HepG2 (cell line): ENCODE measurements around the gene PTPRC. TPM values are rescaled to one million over a fixed set of nuclear protein-coding genes. Genes with fewer than 3 reads are reported as not detected.

Experiments used
- ATAC-seq: fragments of 200-7000 bp; cut with Tn5 transposase; 3 replicates; pipeline ENCODE4 v1.9.1; 2020; ENCODE audit warnings: mild to moderate bottlenecking, moderate library complexity
- BruUV-seq: library from RNA; stranded (reverse); fragments of 400-500 nt; replicated peaks from 2 replicates; lab custom pipeline; 2021; lab: Mats Ljungman, UMichigan
- CTCF ChIA-PET: fragments of 300-600 bp; formaldehyde crosslinking; extraction: SDS; loops from one replicate; lab custom pipeline; 2021; ENCODE audit warnings: low total read pairs, inconsistent platforms, low intra/inter-chr PET ratio; lab: Yijun Ruan, JAX
- POLR2A ChIA-PET: fragments of 350-600 bp; sonication (Branson Sonifier 250); formaldehyde crosslinking; loops from one replicate; lab custom pipeline; 2020; ENCODE audit warnings: antibody characterized with exemption, inconsistent platforms; lab: Yijun Ruan, JAX
- DNase-seq: peaks from one replicate; pipeline ENCODE4 v3.0.0-alpha.2; 2015; ENCODE audit warnings: low spot score
- FAIRE-seq: peaks from 3 replicates; lab custom pipeline; 2011; peaks lifted over from hg19 to GRCh38; lab: Jason Lieb, UNC
- H2AFZ ChIP-seq: one replicate; pipeline ENCODE4 v1.6.1; 2011; ENCODE audit warnings: low read length, inconsistent platforms
- H3K27ac ChIP-seq: fragments of 300-600 bp; 3 replicates; pipeline ENCODE4 v1.8.0; 2011; ENCODE audit warnings: mixed run types, mild to moderate bottlenecking, mixed read lengths, low read length, inconsistent platforms; ENCODE audit not compliant: insufficient read depth; ENCODE audit errors: extremely low read length
- H3K27me3 ChIP-seq, 2 experiments: fragments of 200-600 bp in 1 of 2; 2 replicates in 1 of 2; 3 replicates in 1 of 2; pipeline versions ENCODE4 v1.6.0 to v1.8.0; 2011; ENCODE audit warnings: low read length in 2 of 2, mild to moderate bottlenecking in 2 of 2, moderate library complexity in 2 of 2, inconsistent platforms in 1 of 2; ENCODE audit not compliant: insufficient read depth in 2 of 2, control insufficient read depth in 1 of 2
- H3K36me3 ChIP-seq, 2 experiments: fragments of 200-600 bp in 1 of 2; replicated peaks in 1 of 2; 2 replicates in 1 of 2; 3 replicates in 1 of 2; pipeline versions ENCODE4 v1.5.1 to v1.8.0; 2011; ENCODE audit warnings: low read length in 2 of 2, inconsistent platforms in 1 of 2; ENCODE audit not compliant: insufficient read depth in 2 of 2, control insufficient read depth in 1 of 2
- H3K4me1 ChIP-seq: 2 replicates; pipeline ENCODE4 v1.5.1; 2012; ENCODE audit warnings: low read length, inconsistent platforms; ENCODE audit not compliant: insufficient read depth
- H3K4me2 ChIP-seq: 2 replicates; pipeline ENCODE4 v1.6.0; 2011; ENCODE audit warnings: low read depth, low read length, inconsistent platforms
- H3K4me3 ChIP-seq, 3 experiments: fragments of 200-600 bp in 1 of 3; sonication (generic), shearing (Covaris generic) in 1 of 3; replicated peaks in 1 of 3; 2 replicates each; pipeline ENCODE4 v1.5.1; 2011 to 2016; ENCODE audit warnings: low read length in 3 of 3, inconsistent platforms in 2 of 3, low read depth in 2 of 3, mild to moderate bottlenecking in 2 of 3, control low read depth in 1 of 3, mixed read lengths in 1 of 3; ENCODE audit not compliant: insufficient read depth in 1 of 3
- H3K79me2 ChIP-seq: one replicate; pipeline ENCODE4 v1.6.1; 2011; ENCODE audit warnings: low read length, inconsistent platforms; ENCODE audit not compliant: insufficient read depth
- H3K9ac ChIP-seq: 2 replicates; pipeline ENCODE4 v1.6.0; 2011; ENCODE audit warnings: mild to moderate bottlenecking, low read depth, low read length, inconsistent platforms; ENCODE audit not compliant: insufficient read depth
- H3K9me3 ChIP-seq: 2 replicates; pipeline ENCODE4 v1.5.1; 2012; ENCODE audit warnings: mild to moderate bottlenecking, low read length
- H4K20me1 ChIP-seq: 2 replicates; pipeline ENCODE4 v1.6.0; 2011; ENCODE audit warnings: inconsistent platforms, mild to moderate bottlenecking, low read length, moderate library complexity; ENCODE audit not compliant: insufficient read depth
- AHDC1 ChIP-seq: sonication (generic); formaldehyde crosslinking; IDR thresholded peaks from 2 replicates; pipeline ENCODE4 v1.5.1; 2020; ENCODE audit warnings: mild to moderate bottlenecking, missing genetic modification reagents, borderline replicate concordance
- SNAPC2 ChIP-seq: sonication (generic); formaldehyde crosslinking; IDR thresholded peaks from 2 replicates; pipeline ENCODE4 v1.8.1; 2022; ENCODE audit warnings: mild to moderate bottlenecking, missing genetic modification reagents
- ZNF260 ChIP-seq: sonication (generic); formaldehyde crosslinking; IDR thresholded peaks from 2 replicates; pipeline ENCODE4 v1.4.0; 2020; ENCODE audit warnings: missing genetic modification reagents, low read depth, mild to moderate bottlenecking, borderline replicate concordance
- WGBS: methylation state at CpG from one replicate; pipeline ENCODE4 v1.1.6; 2017; ENCODE audit warnings: low lambda C conversion rate; 5-methylcytosine and 5-hydroxymethylcytosine counted together
- in situ Hi-C: cut with HindIII; loops from 2 replicates; pipeline ENCODE4 v1.10.0; 2017; ENCODE audit warnings: low pct_unique_long_range_greater_than_20kb; ENCODE audit not compliant: extremely low pct_ligation_motif_present
- intact Hi-C: fragments of 100-400 bp; cut with micrococcal nuclease; formaldehyde crosslinking; loops from one replicate; pipeline ENCODE4 v1.10.0; 2022; ENCODE audit not compliant: unreplicated experiment
- polyA plus RNA-seq, 8 experiments: library from polyadenylated mRNA; depleted of rRNA in 3 of 8; stranded (reverse) in 7 of 8; unstranded in 1 of 8; fragments of >200 nt; fragmentation: Illumina TruSeq in 4 of 8; extraction: Trizol in 4 of 8; gene quantifications; 2 replicates each; pipeline versions ENCODE4 v1.2.1 to v1.2.3, GENCODE V29; 2011 to 2016; ENCODE audit warnings: low read depth in 4 of 8, missing spikeins in 1 of 8, mixed read lengths in 1 of 8; ENCODE audit not compliant: insufficient read depth in 1 of 8
- total RNA-seq, 5 experiments: library from RNA; depleted of rRNA; stranded (reverse); fragments of >200 nt; fragmentation: Illumina TruSeq; extraction: Trizol; gene quantifications; 2 replicates each; pipeline ENCODE4 v1.2.3, GENCODE V29; 2016; ENCODE audit warnings: low read depth in 1 of 5

Gene PTPRC
- total and polyA plus RNA-seq, 2 of the 13 experiments (the other 11 are each of a cell fraction or from before 2014, with no cell fraction given): not detected

- TF ChIP-seq AHDC1 (CRISPR knock-in tag) (no peak), SNAPC2 (CRISPR knock-in tag) (no peak)
Observed at GRCh38 chr1:198636391-198636790, 2.4 kb upstream of the PTPRC start (continued).

GRCh38 chr1:198637157-198637556 lies 1.7 kb upstream of the PTPRC start:
- Histone ChIP-seq H3K27me3 (no peaks in the 10 kb centered on the region), H3K4me3 (no peak overlapping the region), H3K27ac (no peak overlapping the region), H3K4me1 (no peaks in the 10 kb centered on the region), H3K79me2 (no peaks in the 10 kb centered on the region), H3K36me3 (no peaks in the 10 kb centered on the region), H2AFZ (no peak overlapping the region), H3K9me3 (no peaks in the 10 kb centered on the region), H4K20me1 (no peaks in the 10 kb centered on the region), H3K9ac (no peak overlapping the region), H3K4me2 (no peak overlapping the region)
- no peak for FAIRE-seq
- WGBS: 0% methylated on average over 2 of the region's 2 CpGs
- ATAC-seq: no peak
- intact Hi-C loops: no loop called here
- CTCF ChIA-PET: no interaction called here
- no peak for TF ChIP-seq ZNF260 (CRISPR knock-in tag)
- TF ChIP-seq, all 625 proteins: peak for 0
- DNase-seq: no peak
- no TSS peak for BruUV-seq
- POLR2A ChIA-PET: no interaction called here
- in situ Hi-C loops: no loop called here
